H9 (cell line): Measurements from ENCODE around the gene ADAMTS6. TPM values are rescaled to one million over a fixed set of nuclear protein-coding genes. Genes with fewer than 3 reads are reported as not detected.

Experiments
- DNase-seq: peaks from one replicate; pipeline ENCODE4 v3.0.0-alpha.2; 2017
- H2AFZ ChIP-seq: one replicate; pipeline ENCODE4 v1.6.1; 2013; ENCODE audit warnings: mild to moderate bottlenecking, low read length, control low read depth, moderate library complexity
- H2AK5ac ChIP-seq: 2 replicates; pipeline ENCODE4 v1.6.1; 2013; ENCODE audit warnings: low read length, control low read depth, mixed read lengths; ENCODE audit not compliant: insufficient read length
- H2BK120ac ChIP-seq: one replicate; pipeline ENCODE4 v1.6.1; 2013; ENCODE audit warnings: low read depth, mild to moderate bottlenecking, low read length, control low read depth, inconsistent platforms; ENCODE audit not compliant: poor library complexity, severe bottlenecking
- H2BK12ac ChIP-seq: 2 replicates; pipeline ENCODE4 v1.6.1; 2013; ENCODE audit warnings: low read length, control low read depth, mixed read lengths, low read depth; ENCODE audit not compliant: insufficient read length
- H2BK15ac ChIP-seq: 2 replicates; pipeline ENCODE4 v1.6.1; 2013; ENCODE audit warnings: low read depth, low read length, control low read depth
- H2BK20ac ChIP-seq: one replicate; pipeline ENCODE4 v1.6.1; 2013; ENCODE audit warnings: low read depth, mild to moderate bottlenecking, low read length, control low read depth, inconsistent platforms; ENCODE audit not compliant: poor library complexity, severe bottlenecking
- H2BK5ac ChIP-seq: 2 replicates; pipeline ENCODE4 v1.6.1; 2013; ENCODE audit warnings: low read length, control low read depth, mixed read lengths; ENCODE audit not compliant: insufficient read length
- H3K14ac ChIP-seq: 2 replicates; pipeline ENCODE4 v1.6.1; 2013; ENCODE audit warnings: low read length, control low read depth; ENCODE audit not compliant: insufficient read depth
- H3K18ac ChIP-seq: 2 replicates; pipeline ENCODE4 v1.6.1; 2013; ENCODE audit warnings: low read depth, mild to moderate bottlenecking, mixed read lengths, low read length, control low read depth; ENCODE audit not compliant: insufficient read length
- H3K23ac ChIP-seq: 2 replicates; pipeline ENCODE4 v1.6.1; 2013; ENCODE audit warnings: low read length, control low read depth, mixed read lengths, low read depth; ENCODE audit not compliant: insufficient read length
- H3K23me2 ChIP-seq: 2 replicates; pipeline ENCODE4 v1.6.1; 2013; ENCODE audit warnings: low read depth, mild to moderate bottlenecking, mixed read lengths, low read length, control low read depth; ENCODE audit not compliant: insufficient read length, poor library complexity, severe bottlenecking
- H3K27ac ChIP-seq: 2 replicates; pipeline ENCODE4 v1.5.1; 2013; ENCODE audit warnings: low read length, control low read depth, mixed read lengths, low read depth; ENCODE audit not compliant: insufficient read length
- H3K27me3 ChIP-seq: 2 replicates; pipeline ENCODE4 v1.6.1; 2013; ENCODE audit warnings: low read length, control low read depth, inconsistent platforms; ENCODE audit not compliant: insufficient read depth
- H3K4ac ChIP-seq: 2 replicates; pipeline ENCODE4 v1.6.1; 2013; ENCODE audit warnings: low read depth, mild to moderate bottlenecking, control low read depth, inconsistent platforms, low read length, moderate library complexity
- H3K4me1 ChIP-seq: 2 replicates; pipeline ENCODE4 v1.6.1; 2013; ENCODE audit warnings: low read length, control low read depth, inconsistent platforms; ENCODE audit not compliant: insufficient read depth
- H3K4me2 ChIP-seq: 2 replicates; pipeline ENCODE4 v1.6.1; 2013; ENCODE audit warnings: low read length, control low read depth, mixed read lengths; ENCODE audit not compliant: insufficient read length, insufficient read depth
- H3K56ac ChIP-seq: 2 replicates; pipeline ENCODE4 v1.6.1; 2013; ENCODE audit warnings: low read depth, mild to moderate bottlenecking, mixed read lengths, low read length, control low read depth; ENCODE audit not compliant: insufficient read length
- H3K79me1 ChIP-seq: 2 replicates; pipeline ENCODE4 v1.6.1; 2013; ENCODE audit warnings: low read depth, mild to moderate bottlenecking, moderate library complexity, low read length, control low read depth, inconsistent platforms; ENCODE audit not compliant: insufficient read depth, poor library complexity, severe bottlenecking
- H3K79me2 ChIP-seq: 2 replicates; pipeline ENCODE4 v1.6.1; 2013; ENCODE audit warnings: low read length, control low read depth, inconsistent platforms; ENCODE audit not compliant: insufficient read depth
- H3K9ac ChIP-seq: 2 replicates; pipeline ENCODE4 v1.6.1; 2013; ENCODE audit warnings: low read length, control low read depth, mixed read lengths; ENCODE audit not compliant: insufficient read length; ENCODE audit errors: extremely low read depth
- H3K9me3 ChIP-seq: one replicate; pipeline ENCODE4 v1.6.1; 2013; ENCODE audit warnings: low read depth, low read length, inconsistent platforms; ENCODE audit not compliant: control insufficient read depth
- H3T11ph ChIP-seq: one replicate; pipeline ENCODE4 v1.6.1; 2013; ENCODE audit warnings: mild to moderate bottlenecking, low read length, control low read depth, inconsistent platforms
- H4K20me1 ChIP-seq: one replicate; pipeline ENCODE4 v1.6.1; 2013; ENCODE audit not compliant: control insufficient read depth, insufficient read length, insufficient read depth
- H4K5ac ChIP-seq: 2 replicates; pipeline ENCODE4 v1.6.1; 2013; ENCODE audit warnings: low read depth, mild to moderate bottlenecking, mixed read lengths, low read length, control low read depth; ENCODE audit not compliant: insufficient read length
- H4K8ac ChIP-seq: replicated peaks from 2 replicates; pipeline ENCODE4 v1.6.1; 2013; ENCODE audit warnings: low read length, control low read depth, mixed read lengths, low read depth; ENCODE audit not compliant: insufficient read length
- H4K91ac ChIP-seq: 2 replicates; pipeline ENCODE4 v1.6.1; 2013; ENCODE audit warnings: low read depth, mild to moderate bottlenecking, moderate library complexity, mixed read lengths, low read length, control low read depth; ENCODE audit not compliant: insufficient read length
- H3K27ac Mint-ChIP-seq, 3 experiments: 2 replicates in 2 of 3; 3 replicates in 1 of 3; pipeline ENCODE4 v1.8.0; 2020 to 2021; ENCODE audit warnings: mixed read lengths in 3 of 3, mild to moderate bottlenecking in 1 of 3, moderate library complexity in 1 of 3
- H3K27me3 Mint-ChIP-seq: 2 replicates; pipeline ENCODE4 v1.8.0; 2021; ENCODE audit warnings: low read depth, mild to moderate bottlenecking, moderate library complexity, mixed read lengths
- H3K36me3 Mint-ChIP-seq, 3 experiments: 2 replicates in 2 of 3; 3 replicates in 1 of 3; pipeline ENCODE4 v1.8.0; 2020 to 2021; ENCODE audit warnings: low read depth in 3 of 3, mixed read lengths in 3 of 3; ENCODE audit not compliant: insufficient read depth in 1 of 3
- H3K4me1 Mint-ChIP-seq, 2 experiments: 2 replicates each; pipeline ENCODE4 v1.8.0; 2020; ENCODE audit warnings: mixed read lengths in 2 of 2
- H3K4me3 Mint-ChIP-seq, 2 experiments: 2 replicates in 1 of 2; 3 replicates in 1 of 2; pipeline ENCODE4 v1.8.0; 2020 to 2021; ENCODE audit warnings: mild to moderate bottlenecking in 2 of 2, mixed read lengths in 2 of 2, moderate library complexity in 1 of 2
- H3K9me3 Mint-ChIP-seq, 2 experiments: 2 replicates in 1 of 2; 3 replicates in 1 of 2; pipeline ENCODE4 v1.8.0; 2020; ENCODE audit warnings: mild to moderate bottlenecking in 2 of 2, mixed read lengths in 2 of 2, moderate library complexity in 1 of 2
- WGBS: extraction: QIAGEN DNeasy Blood & Tissue Kit; methylation state at CpG from one replicate; pipeline ENCODE4 v1.1.7; 2013; ENCODE audit warnings: missing lambda C conversion rate, low lambda C conversion rate, mixed read lengths; ENCODE audit not compliant: insufficient read length; ENCODE audit errors: extremely low coverage; 5-methylcytosine and 5-hydroxymethylcytosine counted together
- total RNA-seq: library from RNA; stranded (reverse); gene quantifications from 2 replicates; pipeline ENCODE4 v1.2.1, GENCODE V29; 2021
- TF ChIP-seq, protein P1 (sequence below): fragments of 200-600 bp; sonication (generic); conservative IDR thresholded peaks from 3 replicates; pipeline ENCODE4 v1.8.0; 2021; ENCODE audit warnings: antibody characterized with exemption, mild to moderate bottlenecking

Gene ADAMTS6
- total RNA-seq, 1 experiment from 2014 or later: 0.33 TPM

- no peak overlapping the region for H3K4me2 ChIP-seq
- H3K4me1 Mint-ChIP-seq: no peaks in the 10 kb centered on the region
- DNase-seq: no peak
- no peak overlapping the region for H2BK5ac ChIP-seq
- no peaks in the 10 kb centered on the region for H3K27me3 Mint-ChIP-seq
- no peak overlapping the region for H2BK15ac ChIP-seq
- TF ChIP-seq, protein P1, sequence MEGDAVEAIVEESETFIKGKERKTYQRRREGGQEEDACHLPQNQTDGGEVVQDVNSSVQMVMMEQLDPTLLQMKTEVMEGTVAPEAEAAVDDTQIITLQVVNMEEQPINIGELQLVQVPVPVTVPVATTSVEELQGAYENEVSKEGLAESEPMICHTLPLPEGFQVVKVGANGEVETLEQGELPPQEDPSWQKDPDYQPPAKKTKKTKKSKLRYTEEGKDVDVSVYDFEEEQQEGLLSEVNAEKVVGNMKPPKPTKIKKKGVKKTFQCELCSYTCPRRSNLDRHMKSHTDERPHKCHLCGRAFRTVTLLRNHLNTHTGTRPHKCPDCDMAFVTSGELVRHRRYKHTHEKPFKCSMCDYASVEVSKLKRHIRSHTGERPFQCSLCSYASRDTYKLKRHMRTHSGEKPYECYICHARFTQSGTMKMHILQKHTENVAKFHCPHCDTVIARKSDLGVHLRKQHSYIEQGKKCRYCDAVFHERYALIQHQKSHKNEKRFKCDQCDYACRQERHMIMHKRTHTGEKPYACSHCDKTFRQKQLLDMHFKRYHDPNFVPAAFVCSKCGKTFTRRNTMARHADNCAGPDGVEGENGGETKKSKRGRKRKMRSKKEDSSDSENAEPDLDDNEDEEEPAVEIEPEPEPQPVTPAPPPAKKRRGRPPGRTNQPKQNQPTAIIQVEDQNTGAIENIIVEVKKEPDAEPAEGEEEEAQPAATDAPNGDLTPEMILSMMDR: no peak
- H2AFZ ChIP-seq: no peak overlapping the region
- H4K20me1 ChIP-seq: no peaks in the 10 kb centered on the region
- no peak overlapping the region for H3K18ac ChIP-seq
- H3K14ac ChIP-seq: no peak overlapping the region
- no CpG with 5 or more reads among the region's 2 CpGs for WGBS
- H3K9ac ChIP-seq: no peak overlapping the region
- H3K23ac ChIP-seq: no peak overlapping the region
- H3K4me1 ChIP-seq: no peaks in the 10 kb centered on the region
- no peak overlapping the region for H2AK5ac ChIP-seq
- no peak overlapping the region for H3K27ac Mint-ChIP-seq
- H3K9me3 ChIP-seq: no peaks in the 10 kb centered on the region
- H2BK20ac ChIP-seq: no peak overlapping the region
- no peak overlapping the region for H4K5ac ChIP-seq
- no peak overlapping the region for H4K8ac ChIP-seq
- no peak overlapping the region for H3K56ac ChIP-seq
- H3K27me3 ChIP-seq: no peaks in the 10 kb centered on the region
- no peak overlapping the region for H4K91ac ChIP-seq
- no peaks in the 10 kb centered on the region for H3K23me2 ChIP-seq
- no peak overlapping the region for H3K4me3 Mint-ChIP-seq
- H3K79me2 ChIP-seq: no peaks in the 10 kb centered on the region
- no peaks in the 10 kb centered on the region for H3K79me1 ChIP-seq
- peaks cover 10 to 35% (median 11%) of the 10 kb centered on the region in 3 experiments for H3K36me3 Mint-ChIP-seq
- no peak overlapping the region for H3K4ac ChIP-seq
- H2BK120ac ChIP-seq: no peak overlapping the region
- H2BK12ac ChIP-seq: no peak overlapping the region
- H3T11ph ChIP-seq: no peak overlapping the region
- H3K27ac ChIP-seq: no peak overlapping the region
- peaks cover 29 to 38% of the 10 kb centered on the region in 2 experiments for H3K9me3 Mint-ChIP-seq
These were observed 63.1 kb downstream of the ADAMTS6 start for GRCh38 chr5:65418661-65419060.
